NCI-H748 treated with DMSO at 0.1 percent for 48 hours (cell line): ENCODE results near the gene STAT4.
A peak's percentile ranks its signal among the peaks of the same experiment; 100 is the strongest.

Experiments used
- DNase-seq: peaks from one replicate; lab custom pipeline; 2025; lab: John Stamatoyannopoulos, UW

The STAT4 gene

GRCh38 chr2:190994148-190994547 lies 156.6 kb downstream of the STAT4 start:
- no peak for DNase-seq

GRCh38 chr2:190993292-190993643 lies 157.5 kb downstream of the STAT4 start:
- no peak for DNase-seq

- no peak for DNase-seq
Observed at GRCh38 chr2:190990132-190990531, 160.7 kb downstream of the STAT4 start.

GRCh38 chr2:190988910-190989309 lies 161.9 kb downstream of the STAT4 start:
- DNase-seq: no peak

GRCh38 chr2:190987938-190988337 lies 162.9 kb downstream of the STAT4 start:
- no peak for DNase-seq

- DNase-seq: no peak
Observed at GRCh38 chr2:190987116-190987515, 163.7 kb downstream of the STAT4 start.

- no peak for DNase-seq
Observed at GRCh38 chr2:190986221-190986953, 164.4 kb downstream of the STAT4 start.

- no peak for DNase-seq
Observed at GRCh38 chr2:190984595-190984994, 166.2 kb downstream of the STAT4 start.

GRCh38 chr2:190982262-190983034 lies 168.3 kb downstream of the STAT4 start:
- no peak for DNase-seq

GRCh38 chr2:190981733-190982132 lies 169.1 kb downstream of the STAT4 start:
- no peak for DNase-seq

- no peak for DNase-seq
Observed at GRCh38 chr2:190981333-190981732, 169.5 kb downstream of the STAT4 start.

GRCh38 chr2:190980630-190981209 lies 170.1 kb downstream of the STAT4 start:
- DNase-seq: no peak

GRCh38 chr2:190979906-190980629 lies 170.7 kb downstream of the STAT4 start:
- peak; percentile 95 for DNase-seq
